ENCODE results near the gene TMUB1.

TMUB1 gene

DNA sequence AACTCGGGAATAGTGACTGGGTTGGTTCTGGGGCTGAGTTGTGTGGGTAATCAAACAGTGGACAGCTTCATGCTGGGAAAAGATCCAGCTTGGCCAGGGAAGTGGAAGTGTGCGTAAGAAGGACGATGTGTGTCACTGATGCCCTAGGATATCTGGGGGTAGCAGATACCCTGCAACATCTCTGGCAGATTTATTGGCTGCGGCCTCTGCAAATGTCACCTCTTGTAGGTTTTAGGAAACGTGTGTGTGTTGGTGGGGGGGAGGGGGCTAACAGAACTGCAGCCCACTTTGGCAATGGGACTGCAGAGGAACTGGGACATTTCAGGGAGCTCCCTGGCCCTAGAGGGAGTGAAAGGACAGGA, 2.0 kb upstream of the TMUB1 start:
- no peak for DNase-seq (ENCODE audit: low read depth)

DNA sequence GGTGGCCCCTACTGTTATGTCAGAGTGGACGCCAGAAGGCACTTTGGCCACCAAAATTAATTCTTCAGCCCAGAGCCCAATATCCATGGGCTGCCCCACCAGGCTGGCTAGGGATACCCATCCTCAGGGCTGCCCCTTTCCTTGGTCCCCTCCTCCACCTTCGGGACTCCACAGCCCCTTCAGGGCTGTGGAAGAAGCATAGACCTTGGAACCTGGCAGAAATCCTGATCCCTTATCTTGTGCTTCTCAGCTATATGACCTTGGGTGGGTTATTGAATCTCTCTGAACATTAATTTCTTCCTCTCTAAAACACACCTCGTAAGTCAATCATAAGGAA, 499 bp upstream of the TMUB1 start:
- no peak for DNase-seq (ENCODE audit: low read depth)

DNA sequence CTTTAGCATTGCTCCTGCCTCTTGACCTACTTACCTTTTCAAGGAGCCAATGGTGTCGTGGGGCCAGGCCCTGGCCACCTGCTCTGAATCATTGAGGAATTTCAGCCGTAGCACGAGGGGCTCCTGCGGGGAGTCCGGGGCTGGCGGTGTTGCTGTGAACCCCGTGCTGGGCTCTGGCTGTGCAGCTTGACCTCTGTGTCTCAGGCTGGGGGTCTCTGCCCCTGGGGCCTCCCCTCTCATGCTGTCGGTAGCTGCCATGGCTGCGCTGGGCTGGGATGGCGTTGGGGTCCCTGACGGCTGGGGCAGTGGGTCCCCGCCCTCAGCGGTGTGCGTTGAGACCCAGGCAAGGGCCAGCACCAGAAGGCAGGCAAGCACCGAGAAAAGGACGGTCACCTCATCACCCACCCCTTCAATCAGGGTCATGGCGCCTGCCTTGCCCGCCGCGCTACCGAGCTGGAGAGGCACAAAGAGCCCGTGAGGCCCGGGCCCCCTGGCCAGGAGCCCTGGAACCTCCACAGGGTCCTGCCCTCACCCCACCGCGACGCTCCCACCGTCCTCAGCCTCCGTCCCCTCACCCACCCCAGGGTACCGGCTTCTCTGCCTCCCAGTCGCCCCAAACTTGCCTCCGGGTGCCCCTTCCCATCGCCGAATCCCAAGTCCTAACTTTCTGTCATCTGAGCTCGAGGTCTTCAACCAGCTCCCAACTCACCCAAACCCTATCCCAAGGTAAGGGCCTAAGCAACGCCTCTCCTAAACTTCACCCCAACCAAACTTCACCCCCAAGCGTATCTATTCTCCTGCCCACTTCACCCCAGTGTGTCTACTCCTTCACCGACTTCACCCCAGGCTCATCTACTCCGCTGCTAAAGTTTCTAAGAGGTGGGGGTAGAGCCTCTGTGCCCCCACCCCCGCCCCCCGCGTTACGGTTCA, 887 bp downstream of the TMUB1 start:
- no peak for DNase-seq (ENCODE audit: low read depth)

DNA sequence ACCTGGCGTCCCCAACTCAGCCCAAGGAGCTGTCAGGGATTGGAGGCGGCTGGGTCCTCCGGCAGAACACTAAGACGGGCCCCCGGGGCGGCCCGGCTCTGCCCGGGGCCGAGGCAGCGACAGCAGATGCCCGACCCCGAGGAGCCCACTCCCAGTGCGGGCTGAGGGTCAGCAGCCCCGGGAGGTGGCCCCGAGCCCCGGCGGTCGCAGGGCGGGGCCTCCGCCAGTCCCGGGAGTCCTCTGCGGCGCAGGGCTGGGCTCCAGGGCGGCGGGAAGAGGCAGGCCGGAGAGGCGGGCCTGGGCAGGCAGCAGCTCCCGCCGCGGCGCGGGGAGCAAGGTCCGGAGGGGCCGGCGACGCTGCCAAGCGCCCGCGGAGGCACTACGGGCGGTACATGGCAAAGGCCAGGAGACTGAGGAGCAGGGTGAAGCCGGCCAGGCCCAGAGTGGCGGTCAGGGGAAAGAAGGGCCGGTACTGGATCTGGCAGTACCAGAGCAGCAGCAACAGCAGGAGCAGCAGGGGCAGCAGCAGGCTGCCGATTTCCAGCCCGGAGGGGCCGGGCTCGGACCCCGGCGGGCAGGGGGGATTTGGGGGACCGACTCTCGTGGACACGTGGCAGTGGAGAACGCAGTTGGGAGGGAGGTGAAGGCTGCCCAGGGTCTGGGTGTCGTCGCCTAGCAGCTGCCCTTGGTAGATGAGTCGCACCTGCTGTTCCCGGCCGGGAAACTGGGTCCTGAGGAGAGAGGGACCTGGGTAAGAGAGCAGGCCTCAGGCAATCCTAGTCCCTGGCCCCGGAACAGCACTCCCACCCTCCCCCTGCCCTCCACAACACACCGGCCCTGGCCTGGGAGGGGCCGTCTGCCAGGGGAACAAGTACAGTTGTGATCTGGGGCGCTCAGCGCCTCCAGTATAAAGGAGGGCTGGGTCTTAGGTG, 1.9 kb downstream of the TMUB1 start:
- DNase-seq (ENCODE audit: low read depth): no peak

DNA sequence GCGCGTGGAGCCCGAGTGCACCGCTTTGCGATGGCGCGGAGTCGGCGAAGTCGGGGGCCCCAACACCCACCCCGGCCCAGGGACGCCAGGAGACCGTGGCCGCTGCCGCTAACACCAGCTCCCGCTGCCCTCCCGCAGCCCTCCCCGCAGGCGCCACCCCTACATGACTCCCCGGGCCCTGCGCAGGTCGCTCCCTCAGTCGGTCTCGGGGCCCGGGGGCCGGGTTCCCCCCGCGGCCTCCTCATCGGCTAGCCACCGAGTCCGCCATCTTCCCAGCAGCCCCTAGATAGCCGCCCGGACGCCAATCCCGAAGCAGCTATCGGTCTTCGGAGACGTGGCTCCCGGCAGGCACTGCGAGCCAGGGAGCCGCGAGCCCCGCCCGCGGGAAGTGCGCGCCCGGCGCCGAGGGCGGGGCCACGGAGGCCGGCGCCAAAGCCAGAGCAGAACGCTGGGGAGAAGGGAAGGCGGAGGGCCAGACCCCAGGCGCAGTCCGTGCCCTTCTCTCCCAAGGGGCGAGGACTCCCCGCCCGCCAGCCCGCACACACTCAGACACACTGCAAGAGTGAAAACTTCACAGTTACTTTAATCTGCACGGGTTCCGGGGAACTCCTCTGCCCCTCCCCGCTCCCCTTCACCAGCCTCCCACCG, 2.6 kb downstream of the TMUB1 start, which contains the start of gene FASTK:
Gene FASTK (minus strand): TSS at position 288 of the 648 bp plus-strand sequence. CDS start 43 bp downstream, at position 245.
- DNase-seq (ENCODE audit: low read depth): peak; percentile 61

DNA sequence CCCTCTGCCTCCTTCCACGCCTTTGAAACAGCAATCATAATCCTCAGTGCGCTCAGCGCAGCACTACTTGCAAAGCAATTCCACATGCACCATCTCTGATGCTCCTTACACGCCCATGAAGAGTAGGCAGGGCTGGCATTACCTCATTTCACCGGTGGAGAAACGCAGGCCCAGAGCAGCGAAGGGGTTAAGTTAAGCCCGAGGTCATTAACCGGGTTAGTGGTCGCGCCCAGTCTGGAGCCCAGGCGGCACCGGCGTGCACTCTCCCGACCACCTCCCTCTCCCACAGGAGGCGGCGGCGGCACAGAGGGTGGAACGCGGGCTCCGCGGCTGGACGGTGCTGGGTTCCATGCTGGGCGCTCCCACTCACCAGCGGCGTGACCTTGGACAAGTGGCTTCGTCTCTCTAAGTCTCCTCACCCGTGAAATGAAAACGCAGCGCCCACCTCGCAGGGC, 3.2 kb downstream of the TMUB1 start:
- DNase-seq (ENCODE audit: low read depth): no peak

DNA sequence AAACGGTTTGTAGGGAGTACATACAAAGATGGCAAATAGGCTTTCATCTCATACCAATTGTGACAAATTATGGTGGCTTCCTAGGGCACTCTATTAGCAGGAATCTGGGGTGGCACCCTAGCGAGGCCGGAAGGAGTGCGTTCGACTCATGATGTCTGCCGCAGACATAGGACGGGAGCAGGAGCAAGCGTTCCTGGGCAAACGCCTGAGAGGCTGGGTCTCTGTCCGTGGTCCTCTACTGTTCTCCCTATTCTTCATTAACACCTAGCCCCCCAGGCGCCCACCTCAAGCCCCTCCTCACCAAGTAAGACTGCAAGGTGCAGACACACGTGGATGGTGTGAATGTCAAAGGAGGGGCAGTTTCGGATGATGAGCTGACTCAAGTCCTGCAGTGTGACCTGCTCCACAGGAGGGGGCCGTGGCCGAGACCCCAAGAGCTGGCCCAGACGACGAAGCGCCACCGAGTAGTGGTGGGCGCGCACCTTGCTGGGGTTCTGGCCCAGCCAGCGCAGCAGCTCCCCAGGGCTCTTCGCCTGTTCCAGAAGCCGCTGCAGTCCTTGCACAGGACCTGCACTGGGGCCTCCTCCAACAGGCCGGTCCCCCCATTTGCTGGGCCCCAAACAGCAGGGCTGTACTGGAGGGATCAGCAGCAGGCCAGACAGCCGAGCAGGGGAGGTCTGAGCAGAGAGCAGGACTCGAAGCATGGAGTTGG, 3.9 kb downstream of the TMUB1 start:
- no peak for DNase-seq (ENCODE audit: low read depth)

DNA sequence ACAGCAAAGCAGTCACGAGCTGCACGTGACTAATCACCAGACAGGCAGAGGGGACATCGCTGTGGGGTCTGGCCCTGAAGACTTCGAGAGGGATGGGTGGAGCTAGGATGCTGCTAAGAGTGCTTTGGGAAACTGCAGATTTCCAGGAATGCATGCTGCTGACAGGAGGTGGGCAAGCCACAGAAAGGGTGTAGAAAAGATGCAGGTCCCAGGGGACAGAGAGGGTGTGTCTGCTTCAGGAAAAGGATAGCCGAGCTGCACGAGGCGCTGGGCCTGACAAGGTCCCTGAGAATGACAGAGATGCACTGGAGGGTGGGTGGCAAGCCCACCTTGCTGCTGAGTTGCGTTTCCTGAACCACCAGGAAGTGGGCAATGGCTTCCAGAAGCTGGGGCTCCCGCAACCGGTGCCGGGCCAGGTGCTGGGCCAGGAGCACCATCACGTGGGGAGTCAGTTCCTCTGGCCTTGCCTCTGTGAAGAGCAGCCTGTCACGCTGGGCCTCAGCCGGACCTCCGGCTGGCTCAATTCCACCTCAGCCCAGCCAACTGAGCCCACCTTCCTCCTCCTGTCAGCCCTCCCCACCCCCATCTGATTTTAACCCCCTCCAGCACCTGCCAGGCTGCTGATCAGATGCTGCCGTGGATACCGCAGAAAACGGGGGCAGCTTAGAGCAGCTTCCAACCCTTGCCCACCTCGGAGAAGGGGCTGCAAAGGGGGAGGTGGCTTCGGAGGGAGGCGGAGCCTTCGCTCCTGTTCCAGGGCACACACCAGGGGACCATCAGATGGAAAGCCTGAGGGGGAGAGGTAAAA, 4.9 kb downstream of the TMUB1 start:
- DNase-seq (ENCODE audit: low read depth): no peak

DNA sequence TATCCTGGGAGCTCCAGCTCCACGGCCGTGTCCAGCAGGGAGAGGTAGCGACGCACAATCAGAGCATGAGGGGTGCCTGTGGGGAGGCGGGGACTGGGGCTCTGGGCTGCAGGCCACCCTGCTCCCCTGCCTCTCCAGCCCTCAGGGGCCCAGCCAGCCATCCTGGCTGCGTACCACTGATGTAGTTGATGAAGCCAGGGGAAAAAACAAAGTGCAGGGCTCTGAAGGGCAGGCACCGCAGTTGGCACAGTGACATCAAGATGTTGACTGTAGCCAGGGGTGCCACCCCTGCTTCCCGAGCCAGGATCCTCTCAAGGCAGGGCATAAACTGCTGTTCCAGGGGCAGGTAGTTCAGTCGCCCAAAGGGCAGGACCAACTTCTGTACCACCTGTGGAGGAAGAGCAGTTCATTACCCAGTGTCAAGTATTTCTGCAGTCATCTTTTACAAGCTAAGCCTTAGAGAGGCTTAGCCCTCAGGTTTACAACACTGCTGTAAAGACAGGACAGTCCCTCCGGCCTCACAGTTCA, 5.5 kb downstream of the TMUB1 start:
- DNase-seq (ENCODE audit: low read depth): no peak

DNA sequence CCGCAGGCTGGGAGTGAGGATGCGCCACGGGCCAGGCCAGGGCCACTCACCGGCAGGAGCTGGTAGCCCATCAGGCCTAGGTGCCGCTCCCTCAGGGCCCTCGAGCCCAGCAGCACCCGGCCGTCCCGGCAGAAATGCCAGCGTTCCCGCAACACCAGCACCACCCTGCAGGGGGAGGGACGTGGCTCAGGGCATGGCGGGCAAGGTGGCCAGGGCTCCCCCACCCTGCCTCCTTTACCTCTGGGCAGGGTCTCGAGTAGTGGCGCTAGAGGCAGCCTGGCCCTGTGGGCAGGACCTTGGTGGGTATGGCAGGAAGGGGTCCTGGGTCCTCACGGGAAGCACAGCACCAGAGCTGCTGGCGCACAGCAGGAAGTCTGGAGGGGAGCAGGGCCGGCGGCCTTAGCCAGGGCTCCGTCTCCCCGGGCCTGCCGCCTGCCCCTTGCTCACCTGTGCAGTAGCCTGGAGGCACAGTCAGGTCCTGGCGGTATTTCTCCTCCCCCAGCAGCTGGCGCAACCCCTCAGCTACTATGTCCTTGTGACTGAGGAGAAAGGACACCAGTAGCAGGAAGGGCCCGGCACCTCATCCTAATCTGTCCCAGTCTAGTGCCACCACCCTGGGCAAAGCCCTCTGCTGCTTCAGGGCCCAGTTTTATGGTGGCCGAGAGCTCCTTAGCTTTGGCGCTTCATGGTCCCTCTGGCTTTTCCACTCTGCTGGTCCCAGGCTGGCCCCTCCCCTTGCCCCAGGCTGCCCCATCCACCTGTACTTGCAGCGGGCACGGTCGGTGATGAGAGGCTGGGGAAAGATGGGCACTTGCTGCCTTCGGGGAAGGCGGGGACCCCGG, 6.2 kb downstream of the TMUB1 start:
- no peak for DNase-seq (ENCODE audit: low read depth)

DNA sequence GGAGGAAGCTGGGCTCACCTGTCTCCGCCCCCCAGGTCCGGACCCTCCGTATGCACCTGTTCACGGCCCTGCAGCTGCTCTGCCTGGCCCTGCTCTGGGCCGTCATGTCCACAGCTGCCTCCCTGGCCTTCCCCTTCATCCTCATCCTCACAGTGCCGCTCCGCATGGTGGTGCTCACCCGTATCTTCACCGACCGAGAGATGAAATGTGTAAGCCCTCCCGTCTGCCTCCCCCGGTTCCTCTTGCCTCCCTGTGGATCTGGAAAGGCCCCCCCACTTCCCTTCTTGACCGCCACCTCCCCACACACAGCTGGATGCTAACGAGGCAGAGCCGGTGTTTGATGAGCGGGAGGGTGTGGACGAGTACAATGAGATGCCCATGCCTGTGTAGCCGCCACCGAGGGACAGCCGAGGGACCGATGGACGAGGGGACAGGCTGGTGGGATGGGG, 7.3 kb downstream of the TMUB1 start:
- DNase-seq (ENCODE audit: low read depth): no peak

DNA sequence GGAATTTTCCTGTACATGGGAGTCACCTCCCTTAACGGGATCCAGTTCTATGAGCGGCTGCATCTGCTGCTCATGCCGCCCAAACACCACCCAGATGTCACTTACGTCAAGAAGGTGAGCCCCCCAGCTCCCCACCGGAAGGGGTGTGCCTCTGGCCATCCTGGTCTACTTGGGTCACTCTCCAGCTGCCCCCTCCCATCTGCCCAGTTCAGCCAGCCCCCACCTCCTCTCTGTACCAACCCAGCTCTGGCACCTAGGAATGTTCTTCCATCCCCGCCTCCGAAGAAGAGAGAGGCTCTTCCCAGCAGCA, 7.7 kb downstream of the TMUB1 start:
- no peak for DNase-seq (ENCODE audit: low read depth)

DNA sequence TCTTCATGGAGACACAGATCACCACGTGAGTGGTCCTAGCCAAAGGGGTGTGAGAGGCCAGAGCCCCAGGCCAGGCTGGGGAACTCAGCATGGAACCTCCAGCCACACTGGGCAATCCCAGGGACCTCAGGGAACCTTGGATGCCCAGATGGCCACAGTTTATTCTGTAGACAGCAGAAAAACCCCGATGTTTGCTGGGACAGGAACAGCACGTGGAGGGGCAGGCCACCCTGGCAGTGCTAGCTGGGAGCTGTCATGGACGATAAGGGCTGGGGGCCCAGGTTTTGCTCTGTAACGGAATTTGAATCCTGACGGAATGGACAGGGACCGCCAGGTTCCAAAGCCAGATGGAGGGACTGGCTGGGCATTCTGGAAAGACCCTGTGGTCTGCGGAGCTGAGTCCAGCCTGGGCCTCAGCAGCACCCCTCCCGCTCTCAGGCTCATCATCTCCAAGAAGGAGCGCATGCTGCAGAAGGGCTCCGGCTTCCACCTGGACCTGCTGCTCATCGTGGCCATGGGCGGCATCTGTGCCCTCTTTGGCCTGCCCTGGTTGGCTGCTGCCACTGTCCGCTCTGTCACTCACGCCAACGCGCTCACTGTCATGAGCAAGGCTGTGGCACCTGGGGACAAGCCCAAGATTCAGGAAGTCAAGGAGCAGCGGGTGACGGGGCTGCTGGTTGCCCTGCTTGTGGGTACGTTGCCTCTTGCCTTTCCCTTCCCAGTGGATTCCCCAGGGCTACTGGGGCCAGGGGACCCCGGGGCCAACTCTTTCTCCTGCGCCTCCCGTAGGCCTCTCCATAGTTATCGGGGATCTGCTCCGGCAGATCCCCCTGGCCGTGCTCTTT, 8.3 kb downstream of the TMUB1 start:
- DNase-seq (ENCODE audit: low read depth): no peak

DNA sequence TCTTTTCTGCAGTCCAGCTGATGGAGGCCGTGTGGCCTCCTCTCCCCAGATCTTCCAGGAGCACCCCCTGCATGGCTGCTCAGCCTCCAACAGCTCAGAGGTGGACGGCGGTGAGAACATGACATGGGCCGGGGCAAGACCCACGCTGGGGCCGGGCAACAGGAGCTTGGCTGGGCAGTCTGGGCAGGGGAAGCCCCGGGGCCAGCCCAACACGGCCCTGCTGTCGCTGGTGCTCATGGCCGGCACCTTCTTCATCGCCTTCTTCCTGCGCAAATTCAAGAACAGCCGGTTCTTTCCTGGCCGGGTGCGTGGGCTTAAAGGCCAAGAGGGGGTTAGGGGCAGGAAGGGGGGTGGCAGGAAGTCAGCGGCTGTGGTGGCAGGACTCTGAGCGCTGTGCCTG, 9.3 kb downstream of the TMUB1 start:
- DNase-seq (ENCODE audit: low read depth): no peak

DNA sequence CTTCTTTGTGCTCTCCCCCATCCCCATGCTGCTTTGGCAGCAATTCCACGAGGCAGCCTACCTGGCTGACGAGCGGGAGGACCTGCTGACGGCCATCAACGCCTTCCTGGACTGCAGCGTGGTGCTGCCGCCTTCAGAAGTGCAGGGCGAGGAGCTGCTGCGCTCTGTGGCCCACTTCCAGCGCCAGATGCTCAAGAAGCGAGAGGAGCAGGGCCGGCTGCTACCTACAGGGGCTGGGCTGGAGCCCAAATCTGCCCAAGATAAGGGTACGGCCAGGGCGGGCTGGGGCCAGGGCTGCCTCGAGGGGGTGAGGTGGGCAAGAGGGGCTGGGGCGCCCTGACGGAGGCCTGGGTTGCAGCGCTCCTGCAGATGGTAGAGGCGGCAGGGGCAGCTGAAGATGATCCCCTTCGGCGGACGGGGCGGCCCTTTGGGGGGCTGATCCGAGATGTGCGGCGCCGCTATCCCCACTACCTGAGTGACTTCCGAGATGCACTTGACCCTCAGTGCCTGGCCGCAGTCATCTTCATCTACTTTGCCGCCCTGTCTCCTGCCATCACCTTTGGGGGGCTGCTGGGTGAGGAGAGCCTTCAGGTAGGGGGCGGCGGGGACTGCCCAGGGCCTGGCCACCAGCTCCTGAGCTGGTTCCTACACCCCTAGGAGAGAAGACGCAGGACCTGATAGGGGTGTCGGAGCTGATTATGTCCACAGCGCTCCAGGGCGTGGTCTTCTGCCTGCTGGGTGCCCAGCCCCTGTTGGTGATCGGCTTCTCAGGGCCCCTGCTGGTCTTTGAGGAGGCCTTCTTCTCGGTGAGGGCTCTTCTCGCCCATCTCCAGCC, 12.0 kb downstream of the TMUB1 start:
- no peak for DNase-seq (ENCODE audit: low read depth)

DNA sequence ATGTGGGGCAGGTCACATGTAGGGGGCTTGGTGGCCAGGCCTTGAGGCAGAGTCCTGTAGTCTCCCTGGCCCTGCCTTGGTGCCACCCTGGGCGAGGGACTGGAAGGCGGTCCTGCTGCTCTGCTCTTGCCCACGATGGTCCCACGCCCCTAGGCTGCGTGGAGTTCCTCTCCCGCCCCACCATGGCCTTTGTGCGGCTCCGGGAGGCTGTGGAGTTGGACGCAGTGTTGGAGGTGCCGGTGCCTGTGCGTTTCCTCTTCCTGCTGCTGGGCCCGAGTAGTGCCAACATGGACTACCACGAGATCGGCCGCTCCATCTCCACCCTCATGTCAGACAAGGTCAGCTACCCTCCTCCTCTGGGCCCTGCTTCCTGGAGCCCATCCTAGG, 12.7 kb downstream of the TMUB1 start:
- DNase-seq (ENCODE audit: low read depth): no peak

DNA sequence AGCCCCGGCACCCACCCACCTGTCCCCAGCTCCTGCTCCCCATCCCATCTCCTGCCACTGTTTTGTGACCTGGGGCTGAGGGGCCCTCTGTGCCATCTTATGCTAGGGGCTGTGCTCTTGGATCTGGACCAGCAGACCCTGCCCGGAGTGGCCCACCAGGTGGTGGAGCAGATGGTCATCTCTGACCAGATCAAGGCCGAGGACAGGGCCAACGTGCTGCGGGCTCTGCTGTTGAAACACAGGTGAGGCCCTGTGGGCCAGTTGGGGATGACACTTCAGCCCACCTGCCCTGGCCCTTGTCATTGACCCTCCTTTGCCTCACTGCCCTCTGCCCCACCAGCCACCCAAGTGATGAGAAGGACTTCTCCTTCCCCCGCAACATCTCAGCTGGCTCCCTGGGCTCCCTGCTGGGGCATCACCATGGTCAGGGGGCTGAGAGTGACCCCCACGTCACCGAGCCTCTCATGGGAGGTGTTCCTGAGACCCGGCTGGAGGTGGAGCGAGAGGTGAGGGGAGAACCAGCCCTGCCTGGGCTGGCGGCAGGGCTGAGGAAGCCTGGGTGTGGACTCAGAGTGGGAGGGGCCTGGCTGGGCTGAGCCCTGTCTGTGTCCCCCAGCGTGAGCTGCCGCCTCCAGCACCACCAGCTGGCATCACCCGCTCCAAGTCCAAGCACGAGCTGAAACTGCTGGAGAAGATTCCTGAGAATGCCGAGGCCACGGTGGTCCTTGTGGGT, 13.3 kb downstream of the TMUB1 start:
- DNase-seq (ENCODE audit: low read depth): no peak
